RWPE2 (cell line): ENCODE measurements around the gene ABCA7.

Source experiments
- ATAC-seq: fragments of 200-7000 bp; cut with Tn5 transposase; 3 replicates; pipeline ENCODE4 v1.9.1; 2021; ENCODE audit warnings: low read depth
- DNase-seq: peaks from one replicate; pipeline ENCODE4 v3.0.0-alpha.2; 2020; ENCODE audit warnings: low spot score
- H3K27ac ChIP-seq: fragments of 450-650 bp; 2 replicates; pipeline ENCODE4 v1.5.1; 2017; ENCODE audit warnings: mild to moderate bottlenecking; ENCODE audit not compliant: poor library complexity, severe bottlenecking
- H3K27me3 ChIP-seq: fragments of 250-450 bp; sonication (Bioruptor Pico); 2 replicates; pipeline ENCODE4 v1.5.1; 2021; ENCODE audit warnings: mild to moderate bottlenecking, moderate library complexity; ENCODE audit not compliant: insufficient read depth, poor library complexity, severe bottlenecking
- H3K36me3 ChIP-seq: fragments of 250-450 bp; sonication (Bioruptor Pico); 2 replicates; pipeline ENCODE4 v1.5.1; 2020; ENCODE audit warnings: low read depth, mild to moderate bottlenecking, moderate library complexity
- H3K4me1 ChIP-seq: fragments of 250-450 bp; sonication (Bioruptor Pico); 2 replicates; pipeline ENCODE4 v1.5.1; 2021; ENCODE audit warnings: mild to moderate bottlenecking, moderate library complexity; ENCODE audit not compliant: insufficient read depth, poor library complexity, severe bottlenecking
- H3K4me3 ChIP-seq: fragments of 250-450 bp; sonication (Bioruptor Pico); 2 replicates; pipeline ENCODE4 v1.5.1; 2021; ENCODE audit warnings: mild to moderate bottlenecking, moderate library complexity; ENCODE audit not compliant: severe bottlenecking
- H3K9me3 ChIP-seq: fragments of 250-450 bp; sonication (Bioruptor Pico); 2 replicates; pipeline ENCODE4 v1.5.1; 2021; ENCODE audit warnings: mild to moderate bottlenecking, moderate library complexity; ENCODE audit not compliant: severe bottlenecking
- TF ChIP-seq, protein P1 (sequence below): fragments of 450-650 bp; IDR thresholded peaks from one replicate; pipeline ENCODE4 v1.5.1; 2017; ENCODE audit warnings: mild to moderate bottlenecking, moderate library complexity; ENCODE audit not compliant: poor library complexity, severe bottlenecking

The ABCA7 gene

DNA sequence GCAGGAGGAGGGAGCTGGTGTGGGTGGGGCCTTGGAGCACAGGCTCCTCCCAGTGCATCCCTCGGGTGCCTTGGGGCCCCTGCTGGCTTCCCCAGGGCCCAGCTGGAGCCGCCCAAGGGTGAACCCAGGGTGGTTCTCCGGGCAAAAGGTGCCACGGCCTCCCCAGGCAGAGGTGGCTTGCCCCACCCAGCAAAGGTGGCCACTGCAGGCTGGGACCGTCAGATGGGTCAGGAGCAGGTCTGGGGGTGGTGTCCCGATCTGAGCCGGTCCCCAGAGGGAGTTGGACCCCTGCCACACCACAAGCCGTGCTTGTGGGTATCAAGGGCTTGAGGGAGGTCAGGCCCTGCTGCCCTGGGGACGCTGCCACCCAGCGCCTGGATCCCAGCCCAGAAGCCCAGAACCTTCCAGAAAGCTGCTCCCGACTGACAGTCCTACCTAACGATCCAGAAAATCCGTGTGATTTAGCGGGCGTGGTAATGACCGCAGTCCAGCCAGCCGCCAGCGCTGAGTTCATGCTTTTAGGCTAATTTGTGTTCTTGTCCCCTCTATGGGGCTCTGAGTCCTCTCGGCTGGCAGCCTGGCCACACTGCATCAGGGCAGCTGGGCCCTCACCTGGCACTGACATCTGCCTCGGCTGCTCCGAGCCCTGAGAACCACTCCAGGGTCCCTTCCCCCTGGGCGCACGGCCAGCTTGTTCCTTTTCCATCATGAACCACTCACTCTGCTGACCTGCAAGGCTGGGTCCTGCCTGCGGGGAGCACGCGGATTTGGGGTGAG, 44.7 kb upstream of the ABCA7 start:
- H3K4me1 ChIP-seq: no peaks in the 10 kb centered on the region
- peak; percentile 19; the same call in 1 of the 3 replicates for ATAC-seq
- DNase-seq: no peak
- H3K36me3 ChIP-seq: peaks cover 26% of the 10 kb centered on the region
- no peak overlapping the region for H3K4me3 ChIP-seq
- no peaks in the 10 kb centered on the region for H3K9me3 ChIP-seq
- TF ChIP-seq, protein P1, sequence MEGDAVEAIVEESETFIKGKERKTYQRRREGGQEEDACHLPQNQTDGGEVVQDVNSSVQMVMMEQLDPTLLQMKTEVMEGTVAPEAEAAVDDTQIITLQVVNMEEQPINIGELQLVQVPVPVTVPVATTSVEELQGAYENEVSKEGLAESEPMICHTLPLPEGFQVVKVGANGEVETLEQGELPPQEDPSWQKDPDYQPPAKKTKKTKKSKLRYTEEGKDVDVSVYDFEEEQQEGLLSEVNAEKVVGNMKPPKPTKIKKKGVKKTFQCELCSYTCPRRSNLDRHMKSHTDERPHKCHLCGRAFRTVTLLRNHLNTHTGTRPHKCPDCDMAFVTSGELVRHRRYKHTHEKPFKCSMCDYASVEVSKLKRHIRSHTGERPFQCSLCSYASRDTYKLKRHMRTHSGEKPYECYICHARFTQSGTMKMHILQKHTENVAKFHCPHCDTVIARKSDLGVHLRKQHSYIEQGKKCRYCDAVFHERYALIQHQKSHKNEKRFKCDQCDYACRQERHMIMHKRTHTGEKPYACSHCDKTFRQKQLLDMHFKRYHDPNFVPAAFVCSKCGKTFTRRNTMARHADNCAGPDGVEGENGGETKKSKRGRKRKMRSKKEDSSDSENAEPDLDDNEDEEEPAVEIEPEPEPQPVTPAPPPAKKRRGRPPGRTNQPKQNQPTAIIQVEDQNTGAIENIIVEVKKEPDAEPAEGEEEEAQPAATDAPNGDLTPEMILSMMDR: no peak
- peaks cover 34% of the 10 kb centered on the region for H3K27me3 ChIP-seq
- no peak overlapping the region for H3K27ac ChIP-seq

DNA sequence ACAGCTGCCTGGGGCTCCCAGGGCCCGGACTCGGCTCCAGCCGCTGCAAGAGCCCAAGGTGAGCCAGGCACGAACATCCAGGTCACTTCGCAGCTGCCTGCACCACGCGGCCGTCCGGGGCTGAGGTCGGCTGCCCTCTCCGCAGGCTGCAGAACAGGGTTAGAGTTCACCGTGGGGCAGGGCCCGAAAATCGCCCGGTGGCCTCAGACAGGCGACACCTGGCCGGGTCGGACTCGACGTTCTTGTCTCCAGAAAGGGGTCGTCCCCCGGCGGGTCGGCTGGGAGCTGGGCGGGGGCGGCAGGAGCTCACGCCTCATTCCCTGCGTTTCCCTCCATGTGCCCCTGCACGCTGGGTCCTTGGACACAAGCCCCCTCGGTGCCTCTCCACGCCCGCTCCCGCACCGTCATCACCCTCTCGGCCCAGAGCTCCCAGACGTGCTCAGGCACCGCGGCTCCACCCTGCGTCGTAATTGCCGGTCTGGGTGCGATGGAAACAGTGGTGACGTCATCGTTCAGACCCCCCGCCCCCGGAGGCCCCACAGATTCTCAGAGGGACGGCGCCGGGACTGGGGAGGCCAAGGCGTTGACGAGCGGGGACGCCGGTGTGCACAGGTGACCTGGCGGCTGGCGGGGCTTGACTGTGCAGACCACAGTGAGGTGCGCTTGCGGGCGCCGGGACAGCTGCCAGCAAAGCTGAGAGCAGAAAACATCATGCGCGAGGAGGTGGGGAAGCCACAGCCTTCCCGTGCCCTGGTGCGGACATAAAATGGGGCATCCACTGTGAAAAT, 43.7 kb upstream of the ABCA7 start:
- ATAC-seq (peak; percentile 48), DNase-seq (no peak)
- Histone ChIP-seq H3K27ac (no peak overlapping the region), H3K4me1 (no peaks in the 10 kb centered on the region), H3K27me3 (peaks cover 40% of the 10 kb centered on the region), H3K36me3 (peaks cover 17% of the 10 kb centered on the region), H3K4me3 (no peak overlapping the region), H3K9me3 (no peaks in the 10 kb centered on the region)
- TF ChIP-seq, protein P1: no peak

DNA sequence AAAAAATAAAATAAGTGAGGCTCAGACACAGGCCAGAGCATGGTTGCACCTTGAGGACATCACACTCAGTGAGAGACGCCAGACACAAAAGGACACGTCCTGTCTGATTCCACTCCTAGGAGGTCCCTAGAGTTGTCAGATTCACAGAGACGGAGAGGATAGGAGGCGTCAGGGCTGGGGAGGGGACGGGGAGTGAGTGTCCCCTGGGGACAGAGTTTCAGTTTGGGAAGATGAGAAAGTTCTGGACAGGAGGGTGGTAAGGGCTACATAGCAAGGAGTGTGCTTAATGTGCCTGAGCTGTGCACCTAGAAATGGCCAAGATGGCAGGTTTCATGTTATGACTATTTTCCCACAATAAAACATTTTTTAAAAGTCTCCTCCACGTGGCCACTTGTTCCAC, 41.8 kb upstream of the ABCA7 start:
- no peak for DNase-seq
- TF ChIP-seq, protein P1: no peak
- H3K4me3 ChIP-seq: no peak overlapping the region
- H3K36me3 ChIP-seq: peaks cover 10% of the 10 kb centered on the region
- H3K27me3 ChIP-seq: peaks cover 44% of the 10 kb centered on the region
- no peaks in the 10 kb centered on the region for H3K9me3 ChIP-seq
- H3K27ac ChIP-seq: no peak overlapping the region
- no peaks in the 10 kb centered on the region for H3K4me1 ChIP-seq
- ATAC-seq: no peak

DNA sequence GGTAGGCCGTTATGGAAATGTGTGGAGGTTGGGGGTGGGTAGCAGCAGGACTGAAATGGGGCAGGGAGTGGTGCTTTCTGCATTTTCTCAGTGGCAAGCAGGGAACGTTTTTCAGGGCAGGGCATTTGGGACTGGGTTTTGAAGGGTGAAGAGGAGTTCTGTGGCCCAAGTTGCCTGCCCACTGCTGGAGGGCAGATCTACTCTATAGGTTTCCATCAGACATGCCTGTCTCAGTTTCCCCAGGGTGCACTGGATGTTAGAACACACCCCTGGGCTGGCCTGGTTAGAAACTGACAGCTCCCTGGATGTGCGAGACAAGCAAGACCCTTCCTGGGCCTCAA, 40.6 kb upstream of the ABCA7 start:
- no peak overlapping the region for H3K4me3 ChIP-seq
- H3K27me3 ChIP-seq: peaks cover 44% of the 10 kb centered on the region
- TF ChIP-seq, protein P1: no peak
- peaks cover 3% of the 10 kb centered on the region for H3K36me3 ChIP-seq
- H3K9me3 ChIP-seq: no peaks in the 10 kb centered on the region
- DNase-seq (no peak), ATAC-seq (no peak)
- H3K4me1 ChIP-seq: no peaks in the 10 kb centered on the region
- H3K27ac ChIP-seq: no peak overlapping the region
